Measurements from ENCODE around the gene OR52E4.

Gene OR52E4

DNA sequence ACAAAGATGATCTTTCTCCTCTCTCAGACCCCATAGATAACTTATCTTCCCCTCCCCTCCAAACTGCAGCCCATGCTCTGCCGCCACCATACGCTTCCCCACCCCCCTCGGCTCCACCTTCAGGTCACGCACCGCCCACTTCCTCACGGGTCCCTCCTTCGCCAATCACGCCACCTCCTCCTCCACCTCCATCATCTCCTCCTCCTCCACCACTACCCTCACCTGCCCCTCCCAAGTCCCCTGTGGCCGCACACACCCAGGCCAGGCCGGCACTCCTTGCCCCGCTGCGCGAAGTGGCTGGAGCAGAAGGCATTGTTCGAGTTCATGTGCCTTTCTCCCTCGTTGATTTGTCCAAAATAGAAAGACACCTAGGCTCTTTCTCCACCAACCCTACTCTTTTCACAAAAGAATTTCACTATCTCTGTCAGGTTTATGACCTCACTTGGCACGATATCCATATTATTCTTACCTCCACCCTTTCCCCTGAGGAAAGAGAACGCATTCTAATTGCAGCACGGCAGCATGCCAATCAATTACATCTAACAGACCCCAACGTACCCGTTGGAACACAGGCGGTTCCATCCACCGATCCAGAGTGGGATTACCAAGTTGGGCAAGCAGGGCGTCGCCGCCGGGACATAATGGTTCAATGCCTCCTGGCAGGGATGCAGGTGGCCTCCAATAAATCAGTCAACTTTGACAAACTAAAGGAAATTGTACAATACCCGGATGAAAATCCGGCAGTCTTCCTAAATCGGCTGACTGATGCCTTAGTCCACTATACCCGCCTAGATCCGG is 49.3 kb downstream of the OR52E4 start:
- no peak for DNase-seq

- no peak for DNase-seq
Observed at GRCh38 chr11:5930614-5931013, 50.2 kb downstream of the OR52E4 start.

DNA sequence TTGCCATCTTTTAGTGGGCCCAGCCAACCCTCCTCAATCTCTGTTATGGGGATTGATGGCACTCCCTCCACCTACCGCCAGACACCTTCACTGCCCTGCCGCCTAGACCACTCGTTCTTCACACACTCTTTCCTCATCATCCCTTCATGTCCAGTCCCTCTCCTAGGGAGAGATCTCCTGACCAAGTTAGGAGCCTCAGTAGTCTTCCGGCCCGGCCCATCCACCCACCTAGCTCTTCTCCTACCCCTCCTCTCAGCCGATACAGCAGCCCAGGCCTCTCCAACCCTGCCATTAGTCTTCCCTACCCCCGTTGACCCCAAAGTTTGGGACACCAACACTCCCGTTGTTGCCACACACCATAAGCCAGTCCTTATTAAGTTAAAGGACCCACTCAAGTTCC is 50.6 kb downstream of the OR52E4 start:
- no peak for DNase-seq

DNA sequence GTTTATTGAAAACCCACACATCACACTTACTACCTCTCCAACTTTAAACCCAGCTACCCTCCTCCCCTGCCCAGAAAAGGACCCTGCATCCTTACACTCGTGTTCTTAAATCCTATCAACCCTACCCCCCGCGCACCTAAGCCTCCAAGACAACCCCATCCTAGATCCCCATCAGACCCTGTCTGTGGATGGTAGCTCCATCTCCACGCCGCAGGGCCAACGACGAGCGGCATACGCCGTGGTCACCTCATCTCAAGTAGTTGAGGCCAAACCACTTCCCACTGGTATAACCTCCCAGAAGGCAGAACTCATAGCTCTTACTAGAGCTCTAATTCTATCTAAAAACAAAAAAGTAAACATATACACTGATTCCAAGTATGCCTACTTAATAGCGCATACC is 52.2 kb downstream of the OR52E4 start:
- no peak for DNase-seq

GRCh38 chr11:5933116-5933515 is 52.7 kb downstream of the OR52E4 start:
- DNase-seq: no peak
